NCI-H69 (cell line): ENCODE measurements around the gene BANP.

Source experiments
- DNase-seq: peaks from one replicate; lab custom pipeline; 2025; lab: John Stamatoyannopoulos, UW

Gene BANP

GRCh38 chr16:87951552-87952538 is 611 bp downstream of the BANP start:
- DNase-seq = peak; percentile 44

- no peak for DNase-seq
These were observed 1.5 kb downstream of the BANP start for GRCh38 chr16:87952751-87953150.

- no peak for DNase-seq
These were observed 2.3 kb downstream of the BANP start for GRCh38 chr16:87953308-87954215.

- no peak for DNase-seq
These were observed 3.1 kb downstream of the BANP start for GRCh38 chr16:87954361-87954760.

GRCh38 chr16:87954826-87955225 is 3.6 kb downstream of the BANP start:
- no peak for DNase-seq

- DNase-seq = no peak
These were observed 4.3 kb downstream of the BANP start for GRCh38 chr16:87955302-87956097.

- no peak for DNase-seq
These were observed 4.8 kb downstream of the BANP start for GRCh38 chr16:87956098-87956364.

- no peak for DNase-seq
These were observed 5.4 kb downstream of the BANP start for GRCh38 chr16:87956365-87957231.

- DNase-seq = no peak
These were observed 6.3 kb downstream of the BANP start for GRCh38 chr16:87957296-87958094.

GRCh38 chr16:87958632-87959031 is 7.4 kb downstream of the BANP start:
- no peak for DNase-seq

GRCh38 chr16:87959391-87959990 is 8.3 kb downstream of the BANP start:
- no peak for DNase-seq

- DNase-seq = no peak
These were observed 9.1 kb downstream of the BANP start for GRCh38 chr16:87960296-87960695.

- no peak for DNase-seq
These were observed 9.6 kb downstream of the BANP start for GRCh38 chr16:87960852-87961251.

- no peak for DNase-seq
These were observed 10.4 kb downstream of the BANP start for GRCh38 chr16:87961623-87962022.

- no peak for DNase-seq
These were observed 12.2 kb downstream of the BANP start for GRCh38 chr16:87963400-87963799.

- DNase-seq = no peak
These were observed 12.9 kb downstream of the BANP start for GRCh38 chr16:87964049-87964659.

- DNase-seq = no peak
These were observed 14.2 kb downstream of the BANP start for GRCh38 chr16:87965417-87965816.

GRCh38 chr16:87966064-87966645 is 14.9 kb downstream of the BANP start:
- DNase-seq = no peak

GRCh38 chr16:87966685-87967185 is 15.5 kb downstream of the BANP start:
- no peak for DNase-seq
